H9 (cell line): ENCODE results near the gene NECAB2. TPM values are rescaled to one million over a fixed set of nuclear protein-coding genes. Genes with fewer than 3 reads are reported as not detected.
A peak's percentile ranks its signal among the peaks of the same experiment; 100 is the strongest.

Source experiments
- DNase-seq: peaks from one replicate; pipeline ENCODE4 v3.0.0-alpha.2; 2017
- H2AFZ ChIP-seq: one replicate; pipeline ENCODE4 v1.6.1; 2013; ENCODE audit warnings: mild to moderate bottlenecking, low read length, control low read depth, moderate library complexity
- H2AK5ac ChIP-seq: 2 replicates; pipeline ENCODE4 v1.6.1; 2013; ENCODE audit warnings: low read length, control low read depth, mixed read lengths; ENCODE audit not compliant: insufficient read length
- H2BK120ac ChIP-seq: one replicate; pipeline ENCODE4 v1.6.1; 2013; ENCODE audit warnings: low read depth, mild to moderate bottlenecking, low read length, control low read depth, inconsistent platforms; ENCODE audit not compliant: poor library complexity, severe bottlenecking
- H2BK12ac ChIP-seq: 2 replicates; pipeline ENCODE4 v1.6.1; 2013; ENCODE audit warnings: low read length, control low read depth, mixed read lengths, low read depth; ENCODE audit not compliant: insufficient read length
- H2BK15ac ChIP-seq: 2 replicates; pipeline ENCODE4 v1.6.1; 2013; ENCODE audit warnings: low read depth, low read length, control low read depth
- H2BK20ac ChIP-seq: one replicate; pipeline ENCODE4 v1.6.1; 2013; ENCODE audit warnings: low read depth, mild to moderate bottlenecking, low read length, control low read depth, inconsistent platforms; ENCODE audit not compliant: poor library complexity, severe bottlenecking
- H2BK5ac ChIP-seq: 2 replicates; pipeline ENCODE4 v1.6.1; 2013; ENCODE audit warnings: low read length, control low read depth, mixed read lengths; ENCODE audit not compliant: insufficient read length
- H3K14ac ChIP-seq: 2 replicates; pipeline ENCODE4 v1.6.1; 2013; ENCODE audit warnings: low read length, control low read depth; ENCODE audit not compliant: insufficient read depth
- H3K18ac ChIP-seq: 2 replicates; pipeline ENCODE4 v1.6.1; 2013; ENCODE audit warnings: low read depth, mild to moderate bottlenecking, mixed read lengths, low read length, control low read depth; ENCODE audit not compliant: insufficient read length
- H3K23ac ChIP-seq: 2 replicates; pipeline ENCODE4 v1.6.1; 2013; ENCODE audit warnings: low read length, control low read depth, mixed read lengths, low read depth; ENCODE audit not compliant: insufficient read length
- H3K23me2 ChIP-seq: 2 replicates; pipeline ENCODE4 v1.6.1; 2013; ENCODE audit warnings: low read depth, mild to moderate bottlenecking, mixed read lengths, low read length, control low read depth; ENCODE audit not compliant: insufficient read length, poor library complexity, severe bottlenecking
- H3K27ac ChIP-seq: 2 replicates; pipeline ENCODE4 v1.5.1; 2013; ENCODE audit warnings: low read length, control low read depth, mixed read lengths, low read depth; ENCODE audit not compliant: insufficient read length
- H3K27me3 ChIP-seq: 2 replicates; pipeline ENCODE4 v1.6.1; 2013; ENCODE audit warnings: low read length, control low read depth, inconsistent platforms; ENCODE audit not compliant: insufficient read depth
- H3K4ac ChIP-seq: 2 replicates; pipeline ENCODE4 v1.6.1; 2013; ENCODE audit warnings: low read depth, mild to moderate bottlenecking, control low read depth, inconsistent platforms, low read length, moderate library complexity
- H3K4me1 ChIP-seq: 2 replicates; pipeline ENCODE4 v1.6.1; 2013; ENCODE audit warnings: low read length, control low read depth, inconsistent platforms; ENCODE audit not compliant: insufficient read depth
- H3K4me2 ChIP-seq: 2 replicates; pipeline ENCODE4 v1.6.1; 2013; ENCODE audit warnings: low read length, control low read depth, mixed read lengths; ENCODE audit not compliant: insufficient read length, insufficient read depth
- H3K56ac ChIP-seq: 2 replicates; pipeline ENCODE4 v1.6.1; 2013; ENCODE audit warnings: low read depth, mild to moderate bottlenecking, mixed read lengths, low read length, control low read depth; ENCODE audit not compliant: insufficient read length
- H3K79me1 ChIP-seq: 2 replicates; pipeline ENCODE4 v1.6.1; 2013; ENCODE audit warnings: low read depth, mild to moderate bottlenecking, moderate library complexity, low read length, control low read depth, inconsistent platforms; ENCODE audit not compliant: insufficient read depth, poor library complexity, severe bottlenecking
- H3K79me2 ChIP-seq: 2 replicates; pipeline ENCODE4 v1.6.1; 2013; ENCODE audit warnings: low read length, control low read depth, inconsistent platforms; ENCODE audit not compliant: insufficient read depth
- H3K9ac ChIP-seq: 2 replicates; pipeline ENCODE4 v1.6.1; 2013; ENCODE audit warnings: low read length, control low read depth, mixed read lengths; ENCODE audit not compliant: insufficient read length; ENCODE audit errors: extremely low read depth
- H3K9me3 ChIP-seq: one replicate; pipeline ENCODE4 v1.6.1; 2013; ENCODE audit warnings: low read depth, low read length, inconsistent platforms; ENCODE audit not compliant: control insufficient read depth
- H3T11ph ChIP-seq: one replicate; pipeline ENCODE4 v1.6.1; 2013; ENCODE audit warnings: mild to moderate bottlenecking, low read length, control low read depth, inconsistent platforms
- H4K20me1 ChIP-seq: one replicate; pipeline ENCODE4 v1.6.1; 2013; ENCODE audit not compliant: control insufficient read depth, insufficient read length, insufficient read depth
- H4K5ac ChIP-seq: 2 replicates; pipeline ENCODE4 v1.6.1; 2013; ENCODE audit warnings: low read depth, mild to moderate bottlenecking, mixed read lengths, low read length, control low read depth; ENCODE audit not compliant: insufficient read length
- H4K8ac ChIP-seq: replicated peaks from 2 replicates; pipeline ENCODE4 v1.6.1; 2013; ENCODE audit warnings: low read length, control low read depth, mixed read lengths, low read depth; ENCODE audit not compliant: insufficient read length
- H4K91ac ChIP-seq: 2 replicates; pipeline ENCODE4 v1.6.1; 2013; ENCODE audit warnings: low read depth, mild to moderate bottlenecking, moderate library complexity, mixed read lengths, low read length, control low read depth; ENCODE audit not compliant: insufficient read length
- H3K27ac Mint-ChIP-seq, 3 experiments: 2 replicates in 2 of 3; 3 replicates in 1 of 3; pipeline ENCODE4 v1.8.0; 2020 to 2021; ENCODE audit warnings: mixed read lengths in 3 of 3, mild to moderate bottlenecking in 1 of 3, moderate library complexity in 1 of 3
- H3K27me3 Mint-ChIP-seq: 2 replicates; pipeline ENCODE4 v1.8.0; 2021; ENCODE audit warnings: low read depth, mild to moderate bottlenecking, moderate library complexity, mixed read lengths
- H3K36me3 Mint-ChIP-seq, 3 experiments: 2 replicates in 2 of 3; 3 replicates in 1 of 3; pipeline ENCODE4 v1.8.0; 2020 to 2021; ENCODE audit warnings: low read depth in 3 of 3, mixed read lengths in 3 of 3; ENCODE audit not compliant: insufficient read depth in 1 of 3
- H3K4me1 Mint-ChIP-seq, 2 experiments: 2 replicates each; pipeline ENCODE4 v1.8.0; 2020; ENCODE audit warnings: mixed read lengths in 2 of 2
- H3K4me3 Mint-ChIP-seq, 2 experiments: 2 replicates in 1 of 2; 3 replicates in 1 of 2; pipeline ENCODE4 v1.8.0; 2020 to 2021; ENCODE audit warnings: mild to moderate bottlenecking in 2 of 2, mixed read lengths in 2 of 2, moderate library complexity in 1 of 2
- H3K9me3 Mint-ChIP-seq, 2 experiments: 2 replicates in 1 of 2; 3 replicates in 1 of 2; pipeline ENCODE4 v1.8.0; 2020; ENCODE audit warnings: mild to moderate bottlenecking in 2 of 2, mixed read lengths in 2 of 2, moderate library complexity in 1 of 2
- CTCF ChIP-seq: fragments of 200-600 bp; sonication (generic); conservative IDR thresholded peaks from 3 replicates; pipeline ENCODE4 v1.8.0; 2021; ENCODE audit warnings: antibody characterized with exemption, mild to moderate bottlenecking
- WGBS: extraction: QIAGEN DNeasy Blood & Tissue Kit; methylation state at CpG from one replicate; pipeline ENCODE4 v1.1.7; 2013; ENCODE audit warnings: missing lambda C conversion rate, low lambda C conversion rate, mixed read lengths; ENCODE audit not compliant: insufficient read length; ENCODE audit errors: extremely low coverage; 5-methylcytosine and 5-hydroxymethylcytosine counted together
- total RNA-seq: library from RNA; stranded (reverse); gene quantifications from 2 replicates; pipeline ENCODE4 v1.2.1, GENCODE V29; 2021

Gene NECAB2
- total RNA-seq, 1 experiment from 2014 or later, result 12.6 TPM

- H4K8ac ChIP-seq, result no peak overlapping the region
- no peaks in the 10 kb centered on the region for H3K79me1 ChIP-seq
- peak overlapping the region in 2 of 3 experiments; percentile 23 to 44; a peak in 2 of 7 replicates for H3K27ac Mint-ChIP-seq
- no peak overlapping the region for H3K9ac ChIP-seq
- no peaks in the 10 kb centered on the region for H4K20me1 ChIP-seq
- H3K14ac ChIP-seq, result no peak overlapping the region
- H3K23me2 ChIP-seq, result no peaks in the 10 kb centered on the region
- H3K56ac ChIP-seq, result no peak overlapping the region
- no peak overlapping the region for H2BK120ac ChIP-seq
- no peak overlapping the region for H3K18ac ChIP-seq
- no peak overlapping the region for H2BK12ac ChIP-seq
- H3K4me3 Mint-ChIP-seq, result no peak overlapping the region
- peaks cover 24 to 42% of the 10 kb centered on the region in 2 experiments for H3K4me1 Mint-ChIP-seq
- no peak for TF ChIP-seq CTCF
- H2BK20ac ChIP-seq, result no peak overlapping the region
- H3T11ph ChIP-seq, result no peak overlapping the region
- no peak overlapping the region for H2AK5ac ChIP-seq
- no peak overlapping the region for H4K5ac ChIP-seq
- no peaks in the 10 kb centered on the region for H3K79me2 ChIP-seq
- no peaks in the 10 kb centered on the region for H3K9me3 Mint-ChIP-seq
- no peak overlapping the region for H3K27ac ChIP-seq
- H3K36me3 Mint-ChIP-seq, result no peaks in the 10 kb centered on the region; a peak in 1 of 7 replicates
- H3K27me3 Mint-ChIP-seq, result peaks cover 18% of the 10 kb centered on the region
- H2BK5ac ChIP-seq, result no peak overlapping the region
- no peak overlapping the region for H3K23ac ChIP-seq
- no peak overlapping the region for H3K4ac ChIP-seq
- no peaks in the 10 kb centered on the region; the same call in 1 of the 2 replicates for H3K4me1 ChIP-seq
- H4K91ac ChIP-seq, result no peak overlapping the region
- WGBS, result no CpG with 5 or more reads among the region's 22 CpGs
- no peaks in the 10 kb centered on the region for H3K27me3 ChIP-seq
- H3K4me2 ChIP-seq, result no peak overlapping the region
- H2BK15ac ChIP-seq, result no peak overlapping the region
- peak; percentile 61 for DNase-seq
- H2AFZ ChIP-seq, result no peak overlapping the region
- no peaks in the 10 kb centered on the region for H3K9me3 ChIP-seq
Measured at GRCh38 chr16:84042879-84043485, 74.9 kb downstream of the NECAB2 start.
